Effector memory CD4-positive, alpha-beta T cell (primary cell): ENCODE data around the gene ABHD12.
"Not testable (repeated sequence)": the region's sequence is repeated elsewhere in the genome, so short reads cannot be mapped to it uniquely, and the experiment has no call there.

Experiments used
- DNase-seq, 3 donors: peaks; one replicate each; pipeline ENCODE4 v3.0.0-alpha.2; 2020
- H3K27ac ChIP-seq: 2 replicates; pipeline ENCODE4 v1.7.0; 2013; ENCODE audit warnings: mild to moderate bottlenecking, low read length, moderate library complexity; ENCODE audit not compliant: insufficient read depth, poor library complexity, severe bottlenecking
- H3K27me3 ChIP-seq: replicated peaks from 2 replicates; pipeline ENCODE4 v1.7.0; 2013; ENCODE audit warnings: mild to moderate bottlenecking, low read length; ENCODE audit not compliant: insufficient read depth, control insufficient read depth, poor library complexity, severe bottlenecking
- H3K36me3 ChIP-seq: 2 replicates; pipeline ENCODE4 v1.7.0; 2013; ENCODE audit warnings: mild to moderate bottlenecking, low read length, moderate library complexity; ENCODE audit not compliant: control insufficient read depth, insufficient read depth
- H3K4me1 ChIP-seq: 2 replicates; pipeline ENCODE4 v1.7.0; 2013; ENCODE audit warnings: low read length, mild to moderate bottlenecking; ENCODE audit not compliant: control insufficient read depth, insufficient read depth, poor library complexity, severe bottlenecking
- H3K4me3 ChIP-seq: 2 replicates; pipeline ENCODE4 v1.7.0; 2013; ENCODE audit warnings: low read length, low read depth, mild to moderate bottlenecking; ENCODE audit not compliant: insufficient read depth, poor library complexity, severe bottlenecking
- H3K9me3 ChIP-seq: 2 replicates; pipeline ENCODE4 v1.7.0; 2013; ENCODE audit warnings: mild to moderate bottlenecking, low read length, moderate library complexity; ENCODE audit not compliant: control insufficient read depth

ABHD12 gene

GRCh38 chr20:25271486-25272222, 119.0 kb downstream of the ABHD12 start:
- DNase-seq: no peak
- peaks cover 40% of the 10 kb centered on the region for H3K36me3 ChIP-seq
- no peaks in the 10 kb centered on the region for H3K4me1 ChIP-seq
- no peaks in the 10 kb centered on the region for H3K9me3 ChIP-seq
- H3K4me3 ChIP-seq: no peak overlapping the region
- H3K27ac ChIP-seq: no peak overlapping the region
- H3K27me3 ChIP-seq: no peaks in the 10 kb centered on the region

DNA sequence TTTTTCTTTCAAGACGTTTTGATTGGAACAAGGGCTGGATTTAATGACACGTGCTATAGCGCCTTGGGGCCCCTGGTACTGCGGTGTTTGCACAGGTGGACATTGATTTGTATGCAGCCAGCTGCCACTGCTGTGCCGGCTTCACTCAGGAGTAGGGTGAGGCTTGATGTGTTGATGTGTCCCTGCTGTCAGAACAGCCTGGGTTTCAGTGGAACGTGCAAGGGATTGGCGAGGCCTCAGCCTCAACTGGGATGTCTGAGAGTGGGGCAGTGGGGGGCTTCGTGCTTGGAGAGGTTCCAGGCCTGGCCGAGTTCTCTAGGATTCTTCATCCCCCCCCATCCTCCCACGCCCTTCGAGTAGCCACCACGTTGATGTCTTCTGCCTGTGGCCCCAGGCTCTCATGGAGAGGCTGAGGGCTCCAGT, 119.8 kb downstream of the ABHD12 start:
- H3K4me1 ChIP-seq: no peaks in the 10 kb centered on the region
- no peaks in the 10 kb centered on the region for H3K9me3 ChIP-seq
- peaks cover 40% of the 10 kb centered on the region for H3K36me3 ChIP-seq
- no peak for DNase-seq
- H3K27me3 ChIP-seq: no peaks in the 10 kb centered on the region
- no peak overlapping the region for H3K4me3 ChIP-seq
- no peak overlapping the region for H3K27ac ChIP-seq

DNA sequence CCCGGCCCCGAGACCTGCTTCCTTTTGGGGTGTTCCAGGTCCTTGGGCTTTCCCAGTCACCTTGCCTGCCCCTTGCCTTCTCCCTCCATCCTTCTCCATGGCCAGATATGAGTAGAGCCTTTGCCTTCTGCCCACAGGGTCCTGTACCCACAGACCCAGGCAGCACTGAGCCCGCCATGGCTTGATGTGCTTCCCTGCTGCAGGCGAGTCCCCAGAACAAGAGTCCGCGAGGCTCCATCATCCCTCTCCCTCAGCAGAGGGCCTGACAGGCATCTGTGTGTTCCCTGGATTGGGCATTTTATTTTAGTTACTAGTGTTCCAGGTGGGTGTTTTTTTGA, 120.8 kb downstream of the ABHD12 start:
- no peak overlapping the region for H3K4me3 ChIP-seq
- H3K27ac ChIP-seq: no peak overlapping the region
- peaks cover 38% of the 10 kb centered on the region for H3K36me3 ChIP-seq
- no peaks in the 10 kb centered on the region for H3K9me3 ChIP-seq
- no peaks in the 10 kb centered on the region for H3K4me1 ChIP-seq
- DNase-seq: no peak
- H3K27me3 ChIP-seq: no peaks in the 10 kb centered on the region

- no peaks in the 10 kb centered on the region for H3K4me1 ChIP-seq
- H3K27ac ChIP-seq: no peak overlapping the region
- no peak for DNase-seq
- H3K27me3 ChIP-seq: no peaks in the 10 kb centered on the region
- H3K36me3 ChIP-seq: peaks cover 34% of the 10 kb centered on the region
- no peaks in the 10 kb centered on the region for H3K9me3 ChIP-seq
- H3K4me3 ChIP-seq: no peak overlapping the region
Measured at GRCh38 chr20:25269057-25269832, 121.4 kb downstream of the ABHD12 start.

- H3K4me1 ChIP-seq, H3K36me3 ChIP-seq: not testable (repeated sequence)
Measured at GRCh38 chr20:25260770-25261437, 129.7 kb downstream of the ABHD12 start.

DNA sequence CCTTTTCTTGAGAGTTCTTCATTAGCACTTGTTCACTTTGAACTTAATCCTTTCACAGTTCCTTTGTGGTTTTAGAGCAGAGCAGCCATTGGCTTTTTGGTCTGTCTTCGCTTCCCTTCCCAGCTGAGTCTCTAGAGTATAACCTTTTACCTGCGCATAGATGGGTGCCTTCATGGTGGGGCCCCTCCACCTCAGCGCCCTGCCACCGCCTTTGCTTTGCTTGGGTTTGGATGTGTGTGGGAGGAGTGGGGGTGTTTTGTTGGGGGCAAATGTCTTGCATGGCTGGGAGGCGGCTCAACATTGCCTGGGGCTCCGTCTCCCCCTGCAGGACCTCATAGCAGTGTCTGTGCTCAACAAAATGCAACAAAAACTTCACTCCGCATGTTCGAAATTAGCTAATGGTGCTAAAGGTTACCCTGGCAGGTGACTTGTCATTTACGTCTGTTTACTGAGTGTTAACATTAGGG, 130.8 kb downstream of the ABHD12 start:
- H3K27me3 ChIP-seq: no peaks in the 10 kb centered on the region
- H3K27ac ChIP-seq: no peak overlapping the region
- peaks cover 5% of the 10 kb centered on the region for H3K36me3 ChIP-seq
- H3K4me1 ChIP-seq: no peaks in the 10 kb centered on the region
- H3K4me3 ChIP-seq: no peak overlapping the region
- no peak for DNase-seq
- H3K9me3 ChIP-seq: no peaks in the 10 kb centered on the region

More at GRCh38 chr20:25260770-25261437, 129.7 kb downstream of the ABHD12 start:
- not testable (repeated sequence) for H3K9me3 ChIP-seq, H3K27ac ChIP-seq, H3K4me3 ChIP-seq, DNase-seq, H3K27me3 ChIP-seq

GRCh38 chr20:25259358-25259757, 131.3 kb downstream of the ABHD12 start:
- H3K27me3 ChIP-seq: no peaks in the 10 kb centered on the region
- H3K9me3 ChIP-seq: no peaks in the 10 kb centered on the region
- H3K4me3 ChIP-seq: no peak overlapping the region
- no peak overlapping the region for H3K27ac ChIP-seq
- H3K4me1 ChIP-seq: no peaks in the 10 kb centered on the region
- DNase-seq: no peak
- H3K36me3 ChIP-seq: peaks cover 5% of the 10 kb centered on the region

DNA sequence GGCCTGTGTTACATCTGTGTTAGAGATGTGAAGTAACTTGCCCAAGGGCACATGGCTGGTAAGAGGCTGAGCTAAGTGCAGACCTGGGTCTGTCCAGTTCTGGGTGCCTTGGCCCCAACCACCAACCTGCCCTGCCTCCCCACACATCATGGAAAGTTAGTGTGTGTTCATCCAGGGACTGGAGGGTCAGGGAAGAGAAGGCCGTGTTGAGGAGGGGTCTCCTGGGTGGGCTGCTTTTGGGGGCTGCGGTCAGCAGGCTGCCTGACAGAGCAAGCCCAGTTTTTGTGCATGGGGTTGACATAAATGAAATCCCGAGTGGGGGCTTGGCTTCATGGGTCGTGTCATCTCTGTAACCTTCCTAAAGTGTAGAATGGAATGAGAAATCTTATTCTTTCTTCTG, 131.8 kb downstream of the ABHD12 start:
- peaks cover 5% of the 10 kb centered on the region for H3K36me3 ChIP-seq
- DNase-seq: no peak
- H3K27me3 ChIP-seq: no peaks in the 10 kb centered on the region
- H3K27ac ChIP-seq: no peak overlapping the region
- H3K4me1 ChIP-seq: no peaks in the 10 kb centered on the region
- no peak overlapping the region for H3K4me3 ChIP-seq
- H3K9me3 ChIP-seq: no peaks in the 10 kb centered on the region

DNA sequence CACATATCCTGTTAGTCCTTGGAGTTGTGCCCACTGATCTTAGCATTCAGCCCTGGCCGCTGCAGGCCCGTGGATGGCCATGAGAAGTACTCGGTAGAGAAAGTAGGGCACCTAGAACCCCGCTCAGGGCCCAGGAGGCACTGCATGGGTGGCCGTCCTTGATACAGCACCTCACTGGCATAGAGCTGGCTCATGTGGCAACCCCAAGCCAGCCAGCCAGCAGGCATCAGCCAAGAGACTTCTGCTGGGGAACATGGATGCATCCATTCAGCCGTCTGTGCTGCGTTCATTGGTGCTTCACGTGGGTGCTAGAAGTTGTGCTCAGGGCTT, 132.2 kb downstream of the ABHD12 start:
- Histone ChIP-seq H3K27ac (no peak overlapping the region), H3K9me3 (no peaks in the 10 kb centered on the region), H3K4me3 (no peak overlapping the region), H3K36me3 (peaks cover 5% of the 10 kb centered on the region), H3K27me3 (no peaks in the 10 kb centered on the region), H3K4me1 (no peaks in the 10 kb centered on the region)
- no peak for DNase-seq
